NCI-H748 treated with DMSO at 0.1 percent for 48 hours (cell line): Measurements from ENCODE around the gene LZTS2.

ENCODE experiments used
- DNase-seq: peaks from one replicate; lab custom pipeline; 2025; lab: John Stamatoyannopoulos, UW

Gene LZTS2

DNA sequence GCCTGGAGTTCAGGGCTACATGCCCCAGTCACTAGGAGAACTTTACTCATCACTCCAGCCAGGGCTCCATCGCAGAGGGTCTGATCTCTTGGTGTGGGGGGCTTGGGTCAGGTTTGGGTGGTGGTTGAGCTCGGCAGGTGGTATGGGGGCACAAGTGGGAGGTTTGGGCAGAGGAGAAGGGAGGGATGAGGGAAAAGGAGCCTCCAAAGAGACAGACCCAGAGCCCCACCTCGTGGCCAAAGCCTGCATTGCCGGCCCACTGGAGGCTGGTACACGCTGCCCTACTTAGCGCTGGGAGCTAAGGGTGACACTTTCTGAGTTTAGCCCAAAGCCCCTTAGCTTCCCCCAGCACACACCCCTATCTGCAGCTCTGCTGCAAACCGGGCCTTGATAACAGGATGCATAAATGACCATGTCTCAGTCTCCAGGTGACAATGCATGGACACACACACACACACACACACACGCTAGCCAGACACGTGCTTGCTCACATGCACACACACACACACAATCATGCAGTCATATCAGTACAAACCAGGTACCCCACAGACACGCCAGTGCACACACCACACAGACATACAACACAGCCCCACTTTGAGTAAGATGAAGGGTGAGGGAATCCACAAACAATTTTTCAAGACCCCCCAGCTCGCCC is 14.7 kb downstream of the LZTS2 start:
- DNase-seq, result peak; percentile 9

DNA sequence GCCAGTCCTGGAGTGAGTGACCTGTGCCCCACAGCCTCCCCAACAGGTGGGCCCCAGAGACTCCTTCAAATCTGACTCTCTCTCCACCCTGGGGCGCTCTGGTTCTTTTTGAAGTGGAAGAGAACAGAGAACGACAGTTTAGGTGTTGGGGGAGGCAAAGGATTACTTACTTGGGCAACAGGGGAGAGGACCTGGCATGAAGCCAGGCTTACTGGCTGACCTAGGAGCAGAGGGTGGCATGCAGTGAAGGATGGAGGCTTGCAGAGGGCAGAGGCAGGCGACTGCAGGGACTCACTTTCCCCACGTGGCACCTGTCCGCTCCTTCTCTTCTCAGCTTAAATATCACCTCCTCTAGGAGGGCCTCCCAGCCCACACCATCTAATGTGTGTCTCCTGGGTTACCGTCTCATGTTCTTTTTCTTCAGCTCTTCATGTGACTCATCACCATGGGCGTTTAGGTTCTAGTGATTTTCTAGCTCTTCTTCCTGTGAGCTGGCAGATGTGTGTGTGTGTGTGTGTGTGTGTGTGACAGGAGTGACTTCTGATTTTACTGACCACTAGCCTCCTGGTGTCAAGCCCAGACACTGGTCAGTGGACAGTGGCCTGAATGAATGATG is 15.5 kb downstream of the LZTS2 start:
- DNase-seq, result no peak

- no peak for DNase-seq
Observed at GRCh38 chr10:101015582-101015973, 16.0 kb downstream of the LZTS2 start.

DNA sequence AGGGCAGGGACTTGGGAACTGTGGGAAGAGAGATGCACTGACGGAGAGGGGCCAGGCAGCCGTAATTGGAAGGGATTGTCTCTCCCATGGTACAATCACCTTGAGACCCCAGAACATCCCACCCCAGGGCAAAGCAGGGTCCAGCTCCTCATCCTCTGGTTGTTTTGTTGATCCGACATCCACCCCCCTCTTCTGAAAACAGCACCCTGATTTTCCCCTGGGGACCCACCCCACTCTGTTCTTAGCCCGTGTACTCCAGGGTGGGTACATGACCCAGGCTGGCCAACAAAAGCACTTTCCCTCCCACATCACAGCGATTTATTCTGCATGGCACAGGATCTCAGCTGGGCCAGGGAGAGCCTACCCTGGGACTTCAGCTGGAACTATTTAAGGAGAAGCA is 17.2 kb downstream of the LZTS2 start:
- no peak for DNase-seq

DNA sequence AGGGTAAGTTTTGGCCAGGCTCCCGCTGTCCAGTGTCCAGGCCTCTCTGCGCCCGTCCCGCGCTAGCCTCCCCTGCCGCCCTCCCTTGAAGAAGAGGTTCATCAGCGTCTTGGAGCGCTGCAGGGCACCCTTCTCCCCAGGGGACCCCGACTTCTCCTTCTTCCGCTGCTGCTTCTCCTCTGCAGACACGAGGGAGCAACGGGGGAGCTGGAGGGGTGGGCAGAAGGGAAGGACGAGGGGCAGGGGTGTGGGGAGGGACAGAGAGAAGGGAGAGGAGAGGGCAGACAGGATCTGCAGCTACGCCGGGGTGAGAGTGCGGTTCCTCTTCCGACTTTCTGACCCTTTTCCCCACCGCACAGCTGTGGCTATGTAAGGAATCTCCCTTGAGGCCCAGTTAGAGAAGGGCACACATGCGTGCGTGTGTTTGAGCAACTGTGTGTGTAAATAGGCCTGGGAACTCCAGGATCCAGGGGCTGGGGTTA is 18.6 kb downstream of the LZTS2 start:
- DNase-seq, result no peak

- peak; percentile 44 for DNase-seq
Observed at GRCh38 chr10:101018600-101019439, 19.2 kb downstream of the LZTS2 start.

DNA sequence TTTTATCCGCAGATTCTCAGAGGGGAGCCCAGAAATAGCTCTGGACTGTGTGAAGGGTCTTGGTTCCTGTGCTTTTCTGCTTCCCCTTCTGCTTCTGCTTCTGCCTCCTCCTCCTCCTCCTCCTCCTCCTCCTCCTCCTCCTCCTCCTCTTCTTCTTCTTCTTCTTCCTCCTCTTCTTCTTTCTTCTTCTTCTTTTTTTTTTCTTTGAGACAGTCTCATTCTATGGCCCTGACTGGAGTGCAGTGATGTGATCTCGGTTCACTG is 19.8 kb downstream of the LZTS2 start:
- DNase-seq, result no peak

GRCh38 chr10:101020427-101021075 is 20.9 kb downstream of the LZTS2 start:
- no peak for DNase-seq

GRCh38 chr10:101021239-101021638 is 21.6 kb downstream of the LZTS2 start:
- DNase-seq, result no peak

DNA sequence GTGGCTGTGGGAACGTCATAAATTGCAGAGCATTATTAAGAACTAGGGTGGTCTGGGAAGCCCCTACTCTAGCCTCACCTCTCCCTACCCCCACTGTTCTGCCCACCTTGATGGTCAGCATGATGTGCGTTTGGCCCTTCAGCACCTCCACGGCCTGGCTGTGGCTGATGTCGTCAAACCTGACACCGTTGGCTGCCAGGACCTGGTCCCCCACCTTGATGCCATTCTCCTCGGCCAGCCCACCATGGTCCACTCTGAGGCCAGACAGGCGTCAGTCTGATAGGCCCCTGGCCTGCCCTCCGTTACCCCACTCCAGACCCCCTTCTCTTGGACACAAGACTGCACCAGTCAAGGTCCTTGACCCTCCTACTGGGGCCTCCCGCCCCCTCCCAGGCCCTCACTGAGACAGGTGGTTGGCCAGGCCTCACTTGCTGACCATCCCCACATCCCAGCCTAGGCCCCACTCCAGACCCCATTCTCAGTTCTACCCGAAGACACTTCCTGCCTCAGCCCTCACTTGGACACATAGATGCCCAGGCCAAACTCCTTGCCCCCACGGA is 22.2 kb downstream of the LZTS2 start:
- DNase-seq, result no peak

- DNase-seq, result no peak
Observed at GRCh38 chr10:101022967-101023705, 23.5 kb downstream of the LZTS2 start.

GRCh38 chr10:101027106-101027720 is 27.6 kb downstream of the LZTS2 start:
- no peak for DNase-seq

- no peak for DNase-seq
Observed at GRCh38 chr10:101028446-101029337, 29.1 kb downstream of the LZTS2 start.

- DNase-seq, result no peak
Observed at GRCh38 chr10:101029520-101030295, 30.1 kb downstream of the LZTS2 start.

GRCh38 chr10:101030496-101031127 is 31.0 kb downstream of the LZTS2 start:
- no peak for DNase-seq

- peak; percentile 56 for DNase-seq
Observed at GRCh38 chr10:101031128-101031795, 31.7 kb downstream of the LZTS2 start, which contains the start of the genes PDZD7 and SFXN3. Gene PDZD7, minus strand, starts transcription at chr10:101031129. Its CDS starts 910 bp downstream, at chr10:101030219. Gene SFXN3, plus strand, starts transcription at chr10:101031234. Its CDS starts 3,461 bp downstream, at chr10:101034695.

GRCh38 chr10:101031796-101032636 is 32.4 kb downstream of the LZTS2 start:
- peak; percentile 15 for DNase-seq
